GM23338 (cell line): ENCODE measurements around the gene FAM136A. TPM values are rescaled to one million over a fixed set of nuclear protein-coding genes. Genes with fewer than 3 reads are reported as not detected.

Experiments
- ATAC-seq: fragments of 200-7000 bp; cut with Tn5 transposase; 3 replicates; pipeline ENCODE4 v1.9.1; 2020
- DNase-seq: peaks from one replicate; pipeline ENCODE4 v3.0.0-alpha.2; 2015; ENCODE audit warnings: low spot score
- H2AFZ ChIP-seq: fragments of 200-600 bp; sonication (generic); 2 replicates; pipeline ENCODE4 v1.8.0; 2016; ENCODE audit warnings: antibody characterized with exemption, mild to moderate bottlenecking, moderate library complexity
- H3F3A ChIP-seq: fragments of 200-600 bp; sonication (generic); replicated peaks from 2 replicates; pipeline ENCODE4 v1.8.0; 2017; ENCODE audit warnings: antibody characterized with exemption, mixed run types, low read depth
- H3K27ac ChIP-seq: fragments of 200-600 bp; sonication (generic); 2 replicates; pipeline ENCODE4 v1.6.1; 2016; ENCODE audit warnings: low read depth
- H3K27me3 ChIP-seq: fragments of 200-600 bp; sonication (generic); 2 replicates; pipeline ENCODE4 v1.8.0; 2016; ENCODE audit warnings: mild to moderate bottlenecking, mixed run types, moderate library complexity; ENCODE audit not compliant: insufficient read depth
- H3K36me3 ChIP-seq: fragments of 200-600 bp; sonication (generic); 2 replicates; pipeline ENCODE4 v1.8.0; 2016; ENCODE audit warnings: mild to moderate bottlenecking; ENCODE audit not compliant: insufficient read depth
- H3K4me1 ChIP-seq: fragments of 200-600 bp; sonication (generic); 2 replicates; pipeline ENCODE4 v1.8.0; 2016; ENCODE audit warnings: mild to moderate bottlenecking, moderate library complexity; ENCODE audit not compliant: insufficient read depth
- H3K4me2 ChIP-seq: fragments of 200-600 bp; sonication (generic); 2 replicates; pipeline ENCODE4 v1.7.1; 2017; ENCODE audit warnings: mixed run types
- H3K4me3 ChIP-seq: fragments of 200-600 bp; sonication (generic); 2 replicates; pipeline ENCODE4 v1.6.1; 2016; ENCODE audit warnings: mixed run types
- H3K79me2 ChIP-seq: fragments of 200-600 bp; sonication (generic); replicated peaks from 2 replicates; pipeline ENCODE4 v1.8.0; 2017; ENCODE audit warnings: mild to moderate bottlenecking; ENCODE audit not compliant: insufficient read depth
- H3K9me2 ChIP-seq: fragments of 200-600 bp; sonication (generic); 2 replicates; pipeline ENCODE4 v1.8.0; 2017; ENCODE audit not compliant: insufficient read depth
- H4K20me1 ChIP-seq: fragments of 200-600 bp; sonication (generic); replicated peaks from 2 replicates; pipeline ENCODE4 v1.8.0; 2017; ENCODE audit warnings: mild to moderate bottlenecking; ENCODE audit not compliant: insufficient read depth
- H3K27ac Mint-ChIP-seq: 2 replicates; pipeline ENCODE4 v1.8.0; 2020; ENCODE audit warnings: inconsistent platforms, mild to moderate bottlenecking, moderate library complexity, mixed read lengths
- H3K27me3 Mint-ChIP-seq: 3 replicates; pipeline ENCODE4 v1.8.0; 2022; ENCODE audit warnings: low read depth, mild to moderate bottlenecking, moderate library complexity, mixed read lengths, inconsistent platforms; ENCODE audit not compliant: insufficient read depth, poor library complexity
- H3K36me3 Mint-ChIP-seq: 3 replicates; pipeline ENCODE4 v1.8.0; 2021; ENCODE audit warnings: low read depth, mild to moderate bottlenecking, inconsistent platforms, moderate library complexity, mixed read lengths
- H3K4me1 Mint-ChIP-seq: 3 replicates; pipeline ENCODE4 v1.8.0; 2020; ENCODE audit warnings: mild to moderate bottlenecking, inconsistent platforms, mixed read lengths
- H3K4me3 Mint-ChIP-seq: 3 replicates; pipeline ENCODE4 v1.8.0; 2021; ENCODE audit warnings: moderate library complexity, mild to moderate bottlenecking, inconsistent platforms, mixed read lengths
- H3K9me3 Mint-ChIP-seq: 3 replicates; pipeline ENCODE4 v1.8.0; 2020; ENCODE audit warnings: moderate library complexity, mild to moderate bottlenecking, inconsistent platforms, mixed read lengths
- EZH2 ChIP-seq: fragments of 200-600 bp; sonication (generic); IDR thresholded peaks from one replicate; pipeline ENCODE4 v1.8.0; 2017; ENCODE audit warnings: antibody characterized with exemption, mild to moderate bottlenecking, low read depth; ENCODE audit not compliant: unreplicated experiment
- EZH2phosphoT487 ChIP-seq: fragments of 200-600 bp; sonication (generic); IDR thresholded peaks from one replicate; pipeline ENCODE4 v1.8.1; 2018; ENCODE audit warnings: antibody characterized with exemption; ENCODE audit not compliant: unreplicated experiment
- NANOG ChIP-seq: IDR thresholded peaks from 2 replicates; pipeline ENCODE4 v1.6.1; 2016; ENCODE audit warnings: antibody characterized with exemption, borderline replicate concordance
- POLR2AphosphoS5 ChIP-seq: IDR thresholded peaks from 2 replicates; pipeline ENCODE4 v1.6.1; 2016; ENCODE audit warnings: antibody characterized with exemption, low read depth
- STAT1 ChIP-seq: IDR thresholded peaks from one replicate; pipeline ENCODE4 v1.6.1; 2016; ENCODE audit warnings: antibody characterized with exemption; ENCODE audit not compliant: unreplicated experiment
- ZNF114 ChIP-seq: fragments of 250-450 bp; sonication (Bioruptor Pico); IDR thresholded peaks from 2 replicates; pipeline ENCODE4 v1.5.0; 2020; ENCODE audit warnings: mild to moderate bottlenecking, moderate library complexity
- polyA plus RNA-seq: library from polyadenylated mRNA; unstranded; fragments of >200 nt; fragmentation: Nextera tagmentation; extraction: Ambion mirVana; gene quantifications from 2 replicates; pipeline ENCODE4 v1.2.1, GENCODE V29; 2016
- total RNA-seq: library from RNA; depleted of rRNA; stranded (reverse); fragments of >200 nt; shearing (Covaris generic); gene quantifications from 2 replicates; pipeline ENCODE4 v1.2.3, GENCODE V29; 2014
- TF ChIP-seq, protein P1 (sequence below): fragments of 250-450 bp; sonication (Bioruptor Pico); IDR thresholded peaks from 2 replicates; pipeline ENCODE4 v1.5.0; 2020; ENCODE audit warnings: mild to moderate bottlenecking, moderate library complexity
- TF ChIP-seq, protein P2 (sequence below), 2 experiments: fragments of 200-600 bp in 1 of 2; sonication (generic) in 1 of 2; conservative IDR thresholded peaks; 2 replicates each; pipeline versions ENCODE4 v1.5.1 to v1.6.1; 2016 to 2017; ENCODE audit warnings: antibody characterized with exemption in 2 of 2, low read depth in 2 of 2, mild to moderate bottlenecking in 2 of 2, moderate library complexity in 1 of 2
- TF ChIP-seq, protein P3 (sequence below): IDR thresholded peaks from one replicate; pipeline ENCODE4 v1.6.1; 2018; ENCODE audit warnings: antibody characterized with exemption; ENCODE audit not compliant: unreplicated experiment
- TF ChIP-seq, protein P4 (sequence below): IDR thresholded peaks from 2 replicates; pipeline ENCODE4 v1.6.1; 2016; ENCODE audit warnings: antibody characterized with exemption

The FAM136A gene
- total and polyA plus RNA-seq, 2 experiments from 2014 or later, result 115 to 150 TPM

GRCh38 chr2:70283500-70284191 is 18.2 kb downstream of the FAM136A start:
- Mint-ChIP-seq H3K4me3 (no peak overlapping the region), H3K4me1 (no peaks in the 10 kb centered on the region), H3K36me3 (peaks cover 81% of the 10 kb centered on the region), H3K27me3 (no peaks in the 10 kb centered on the region), H3K9me3 (no peaks in the 10 kb centered on the region), H3K27ac (no peak overlapping the region)
- TF ChIP-seq NANOG, result no peak
- TF ChIP-seq ZNF114, result no peak
- no peak for TF ChIP-seq POLR2AphosphoS5
- TF ChIP-seq, protein P1, sequence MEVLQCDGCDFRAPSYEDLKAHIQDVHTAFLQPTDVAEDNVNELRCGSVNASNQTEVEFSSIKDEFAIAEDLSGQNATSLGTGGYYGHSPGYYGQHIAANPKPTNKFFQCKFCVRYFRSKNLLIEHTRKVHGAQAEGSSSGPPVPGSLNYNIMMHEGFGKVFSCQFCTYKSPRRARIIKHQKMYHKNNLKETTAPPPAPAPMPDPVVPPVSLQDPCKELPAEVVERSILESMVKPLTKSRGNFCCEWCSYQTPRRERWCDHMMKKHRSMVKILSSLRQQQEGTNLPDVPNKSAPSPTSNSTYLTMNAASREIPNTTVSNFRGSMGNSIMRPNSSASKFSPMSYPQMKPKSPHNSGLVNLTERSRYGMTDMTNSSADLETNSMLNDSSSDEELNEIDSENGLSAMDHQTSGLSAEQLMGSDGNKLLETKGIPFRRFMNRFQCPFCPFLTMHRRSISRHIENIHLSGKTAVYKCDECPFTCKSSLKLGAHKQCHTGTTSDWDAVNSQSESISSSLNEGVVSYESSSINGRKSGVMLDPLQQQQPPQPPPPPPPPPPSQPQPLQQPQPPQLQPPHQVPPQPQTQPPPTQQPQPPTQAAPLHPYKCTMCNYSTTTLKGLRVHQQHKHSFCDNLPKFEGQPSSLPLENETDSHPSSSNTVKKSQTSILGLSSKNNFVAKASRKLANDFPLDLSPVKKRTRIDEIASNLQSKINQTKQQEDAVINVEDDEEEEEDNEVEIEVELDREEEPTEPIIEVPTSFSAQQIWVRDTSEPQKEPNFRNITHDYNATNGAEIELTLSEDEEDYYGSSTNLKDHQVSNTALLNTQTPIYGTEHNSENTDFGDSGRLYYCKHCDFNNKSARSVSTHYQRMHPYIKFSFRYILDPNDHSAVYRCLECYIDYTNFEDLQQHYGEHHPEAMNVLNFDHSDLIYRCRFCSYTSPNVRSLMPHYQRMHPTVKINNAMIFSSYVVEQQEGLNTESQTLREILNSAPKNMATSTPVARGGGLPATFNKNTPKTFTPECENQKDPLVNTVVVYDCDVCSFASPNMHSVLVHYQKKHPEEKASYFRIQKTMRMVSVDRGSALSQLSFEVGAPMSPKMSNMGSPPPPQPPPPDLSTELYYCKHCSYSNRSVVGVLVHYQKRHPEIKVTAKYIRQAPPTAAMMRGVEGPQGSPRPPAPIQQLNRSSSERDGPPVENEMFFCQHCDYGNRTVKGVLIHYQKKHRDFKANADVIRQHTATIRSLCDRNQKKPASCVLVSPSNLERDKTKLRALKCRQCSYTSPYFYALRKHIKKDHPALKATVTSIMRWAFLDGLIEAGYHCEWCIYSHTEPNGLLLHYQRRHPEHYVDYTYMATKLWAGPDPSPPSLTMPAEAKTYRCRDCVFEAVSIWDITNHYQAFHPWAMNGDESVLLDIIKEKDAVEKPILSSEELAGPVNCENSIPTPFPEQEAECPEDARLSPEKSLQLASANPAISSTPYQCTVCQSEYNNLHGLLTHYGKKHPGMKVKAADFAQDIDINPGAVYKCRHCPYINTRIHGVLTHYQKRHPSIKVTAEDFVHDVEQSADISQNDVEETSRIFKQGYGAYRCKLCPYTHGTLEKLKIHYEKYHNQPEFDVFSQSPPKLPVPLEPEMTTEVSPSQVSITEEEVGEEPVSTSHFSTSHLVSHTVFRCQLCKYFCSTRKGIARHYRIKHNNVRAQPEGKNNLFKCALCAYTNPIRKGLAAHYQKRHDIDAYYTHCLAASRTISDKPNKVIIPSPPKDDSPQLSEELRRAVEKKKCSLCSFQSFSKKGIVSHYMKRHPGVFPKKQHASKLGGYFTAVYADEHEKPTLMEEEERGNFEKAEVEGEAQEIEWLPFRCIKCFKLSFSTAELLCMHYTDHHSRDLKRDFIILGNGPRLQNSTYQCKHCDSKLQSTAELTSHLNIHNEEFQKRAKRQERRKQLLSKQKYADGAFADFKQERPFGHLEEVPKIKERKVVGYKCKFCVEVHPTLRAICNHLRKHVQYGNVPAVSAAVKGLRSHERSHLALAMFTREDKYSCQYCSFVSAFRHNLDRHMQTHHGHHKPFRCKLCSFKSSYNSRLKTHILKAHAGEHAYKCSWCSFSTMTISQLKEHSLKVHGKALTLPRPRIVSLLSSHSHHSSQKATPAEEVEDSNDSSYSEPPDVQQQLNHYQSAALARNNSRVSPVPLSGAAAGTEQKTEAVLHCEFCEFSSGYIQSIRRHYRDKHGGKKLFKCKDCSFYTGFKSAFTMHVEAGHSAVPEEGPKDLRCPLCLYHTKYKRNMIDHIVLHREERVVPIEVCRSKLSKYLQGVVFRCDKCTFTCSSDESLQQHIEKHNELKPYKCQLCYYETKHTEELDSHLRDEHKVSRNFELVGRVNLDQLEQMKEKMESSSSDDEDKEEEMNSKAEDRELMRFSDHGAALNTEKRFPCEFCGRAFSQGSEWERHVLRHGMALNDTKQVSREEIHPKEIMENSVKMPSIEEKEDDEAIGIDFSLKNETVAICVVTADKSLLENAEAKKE, result no peak
- TF ChIP-seq, protein P2, sequence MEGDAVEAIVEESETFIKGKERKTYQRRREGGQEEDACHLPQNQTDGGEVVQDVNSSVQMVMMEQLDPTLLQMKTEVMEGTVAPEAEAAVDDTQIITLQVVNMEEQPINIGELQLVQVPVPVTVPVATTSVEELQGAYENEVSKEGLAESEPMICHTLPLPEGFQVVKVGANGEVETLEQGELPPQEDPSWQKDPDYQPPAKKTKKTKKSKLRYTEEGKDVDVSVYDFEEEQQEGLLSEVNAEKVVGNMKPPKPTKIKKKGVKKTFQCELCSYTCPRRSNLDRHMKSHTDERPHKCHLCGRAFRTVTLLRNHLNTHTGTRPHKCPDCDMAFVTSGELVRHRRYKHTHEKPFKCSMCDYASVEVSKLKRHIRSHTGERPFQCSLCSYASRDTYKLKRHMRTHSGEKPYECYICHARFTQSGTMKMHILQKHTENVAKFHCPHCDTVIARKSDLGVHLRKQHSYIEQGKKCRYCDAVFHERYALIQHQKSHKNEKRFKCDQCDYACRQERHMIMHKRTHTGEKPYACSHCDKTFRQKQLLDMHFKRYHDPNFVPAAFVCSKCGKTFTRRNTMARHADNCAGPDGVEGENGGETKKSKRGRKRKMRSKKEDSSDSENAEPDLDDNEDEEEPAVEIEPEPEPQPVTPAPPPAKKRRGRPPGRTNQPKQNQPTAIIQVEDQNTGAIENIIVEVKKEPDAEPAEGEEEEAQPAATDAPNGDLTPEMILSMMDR (conservative IDR thresholded peaks at IDR 0.05; ENCODE audit: low read depth in 2 of 2), result no peak
- TF ChIP-seq, protein P3, sequence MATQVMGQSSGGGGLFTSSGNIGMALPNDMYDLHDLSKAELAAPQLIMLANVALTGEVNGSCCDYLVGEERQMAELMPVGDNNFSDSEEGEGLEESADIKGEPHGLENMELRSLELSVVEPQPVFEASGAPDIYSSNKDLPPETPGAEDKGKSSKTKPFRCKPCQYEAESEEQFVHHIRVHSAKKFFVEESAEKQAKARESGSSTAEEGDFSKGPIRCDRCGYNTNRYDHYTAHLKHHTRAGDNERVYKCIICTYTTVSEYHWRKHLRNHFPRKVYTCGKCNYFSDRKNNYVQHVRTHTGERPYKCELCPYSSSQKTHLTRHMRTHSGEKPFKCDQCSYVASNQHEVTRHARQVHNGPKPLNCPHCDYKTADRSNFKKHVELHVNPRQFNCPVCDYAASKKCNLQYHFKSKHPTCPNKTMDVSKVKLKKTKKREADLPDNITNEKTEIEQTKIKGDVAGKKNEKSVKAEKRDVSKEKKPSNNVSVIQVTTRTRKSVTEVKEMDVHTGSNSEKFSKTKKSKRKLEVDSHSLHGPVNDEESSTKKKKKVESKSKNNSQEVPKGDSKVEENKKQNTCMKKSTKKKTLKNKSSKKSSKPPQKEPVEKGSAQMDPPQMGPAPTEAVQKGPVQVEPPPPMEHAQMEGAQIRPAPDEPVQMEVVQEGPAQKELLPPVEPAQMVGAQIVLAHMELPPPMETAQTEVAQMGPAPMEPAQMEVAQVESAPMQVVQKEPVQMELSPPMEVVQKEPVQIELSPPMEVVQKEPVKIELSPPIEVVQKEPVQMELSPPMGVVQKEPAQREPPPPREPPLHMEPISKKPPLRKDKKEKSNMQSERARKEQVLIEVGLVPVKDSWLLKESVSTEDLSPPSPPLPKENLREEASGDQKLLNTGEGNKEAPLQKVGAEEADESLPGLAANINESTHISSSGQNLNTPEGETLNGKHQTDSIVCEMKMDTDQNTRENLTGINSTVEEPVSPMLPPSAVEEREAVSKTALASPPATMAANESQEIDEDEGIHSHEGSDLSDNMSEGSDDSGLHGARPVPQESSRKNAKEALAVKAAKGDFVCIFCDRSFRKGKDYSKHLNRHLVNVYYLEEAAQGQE, result no peak
- no peak for TF ChIP-seq EZH2phosphoT487
- TF ChIP-seq, protein P4, sequence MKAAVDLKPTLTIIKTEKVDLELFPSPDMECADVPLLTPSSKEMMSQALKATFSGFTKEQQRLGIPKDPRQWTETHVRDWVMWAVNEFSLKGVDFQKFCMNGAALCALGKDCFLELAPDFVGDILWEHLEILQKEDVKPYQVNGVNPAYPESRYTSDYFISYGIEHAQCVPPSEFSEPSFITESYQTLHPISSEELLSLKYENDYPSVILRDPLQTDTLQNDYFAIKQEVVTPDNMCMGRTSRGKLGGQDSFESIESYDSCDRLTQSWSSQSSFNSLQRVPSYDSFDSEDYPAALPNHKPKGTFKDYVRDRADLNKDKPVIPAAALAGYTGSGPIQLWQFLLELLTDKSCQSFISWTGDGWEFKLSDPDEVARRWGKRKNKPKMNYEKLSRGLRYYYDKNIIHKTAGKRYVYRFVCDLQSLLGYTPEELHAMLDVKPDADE, result no peak
- no peak for TF ChIP-seq STAT1
- TF ChIP-seq EZH2, result no peak
- H3K27me3 ChIP-seq, result no peaks in the 10 kb centered on the region
- no peak for ATAC-seq
- no peak overlapping the region for H2AFZ ChIP-seq
- H3K27ac ChIP-seq, result no peak overlapping the region
- peaks cover 44% of the 10 kb centered on the region for H4K20me1 ChIP-seq
- H3F3A ChIP-seq, result peaks cover 19% of the 10 kb centered on the region
- no peak for DNase-seq
- peaks cover 50% of the 10 kb centered on the region for H3K79me2 ChIP-seq
- no peaks in the 10 kb centered on the region for H3K9me2 ChIP-seq
- H3K36me3 ChIP-seq, result peaks cover 72% of the 10 kb centered on the region
- H3K4me1 ChIP-seq, result no peaks in the 10 kb centered on the region
- H3K4me2 ChIP-seq, result no peak overlapping the region
- H3K4me3 ChIP-seq, result no peak overlapping the region
